HG03066 (cell line): Measurements from ENCODE around the gene OGT.

ENCODE experiments used
- ATAC-seq: cut with Tn5 transposase; IDR thresholded peaks from one replicate; pipeline ENCODE4 v1.9.1; 2021; ENCODE audit warnings: low read depth; ENCODE audit not compliant: unreplicated experiment

OGT gene

GRCh38 chrX:71619193-71619592 lies 86.3 kb downstream of the OGT start:
- no peak for ATAC-seq

GRCh38 chrX:71619986-71620385 lies 87.1 kb downstream of the OGT start:
- no peak for ATAC-seq

- no peak for ATAC-seq
These were observed 88.7 kb downstream of the OGT start for GRCh38 chrX:71621603-71622002.

GRCh38 chrX:71622032-71622575 lies 89.2 kb downstream of the OGT start:
- ATAC-seq = no peak

- peak; percentile 53 for ATAC-seq
These were observed 89.9 kb downstream of the OGT start for GRCh38 chrX:71622576-71623450.

- no peak for ATAC-seq
These were observed 90.8 kb downstream of the OGT start for GRCh38 chrX:71623714-71624113.

- ATAC-seq = no peak
These were observed 92.6 kb downstream of the OGT start for GRCh38 chrX:71625471-71625870.
